H1 (cell line): ENCODE data around the gene CCR1.
"Not testable (repeated sequence)": the region's sequence is repeated elsewhere in the genome, so short reads cannot be mapped to it uniquely, and the experiment has no call there.

Experiments used
- ATF2 ChIP-seq: IDR thresholded peaks from 2 replicates; pipeline ENCODE4 v1.6.1; 2012; ENCODE audit warnings: low read length, inconsistent platforms
- CTBP2 ChIP-seq: IDR thresholded peaks from 2 replicates; pipeline ENCODE4 v1.7.0; 2011; ENCODE audit warnings: borderline replicate concordance, mild to moderate bottlenecking, moderate library complexity, mixed read lengths, low read length; ENCODE audit not compliant: insufficient read depth, insufficient read length
- CTCF ChIP-seq, 3 experiments: IDR thresholded peaks; 1 replicate in 2 of 3; 2 replicates in 1 of 3; pipeline versions ENCODE4 v1.5.1 to v1.6.1; 2011; ENCODE audit warnings: low read length in 3 of 3, mild to moderate bottlenecking in 3 of 3, inconsistent platforms in 2 of 3, low read depth in 1 of 3, moderate library complexity in 1 of 3; ENCODE audit not compliant: insufficient read depth in 1 of 3; ENCODE audit errors: control extremely low read depth in 1 of 3
- EGR1 ChIP-seq: IDR thresholded peaks from 2 replicates; pipeline ENCODE4 v1.6.1; 2011; ENCODE audit warnings: low read depth, low read length, borderline replicate concordance
- GABPA ChIP-seq: IDR thresholded peaks from 2 replicates; pipeline ENCODE4 v1.6.1; 2011; ENCODE audit warnings: mild to moderate bottlenecking, low read length, moderate library complexity, borderline replicate concordance; ENCODE audit not compliant: insufficient read depth
- POLR2A ChIP-seq, 2 experiments: IDR thresholded peaks; 1 replicate in 1 of 2; 2 replicates in 1 of 2; pipeline ENCODE4 v1.6.1; 2011; ENCODE audit warnings: low read depth in 2 of 2, low read length in 2 of 2, mild to moderate bottlenecking in 2 of 2; ENCODE audit errors: control extremely low read depth in 1 of 2
- SP1 ChIP-seq: IDR thresholded peaks from 2 replicates; pipeline ENCODE4 v1.6.1; 2011; ENCODE audit warnings: low read depth, low read length
- SUZ12 ChIP-seq: fragments of 200-600 bp; sonication (generic); IDR thresholded peaks from 2 replicates; pipeline ENCODE4 v1.6.1; 2012; ENCODE audit warnings: mild to moderate bottlenecking, inconsistent platforms, low read length, moderate library complexity, mixed read lengths
- ZNF274 ChIP-seq: IDR thresholded peaks from 2 replicates; pipeline ENCODE4 v1.7.0; 2012; ENCODE audit warnings: low read length, borderline replicate concordance; ENCODE audit errors: extremely low read depth

- TF ChIP-seq GABPA; ZNF274; ATF2; CTBP2; CTCF (IDR thresholded peaks at IDR 0.05; ENCODE audit: control extremely low read depth in 1 of 3, insufficient read depth in 1 of 3, low read depth in 1 of 3, low read length in 3 of 3); POLR2A (IDR thresholded peaks at IDR 0.05; ENCODE audit: control extremely low read depth in 1 of 2, low read depth in 2 of 2, low read length in 2 of 2); EGR1; SP1; SUZ12: not testable (repeated sequence)
Observed at GRCh38 chr3:46157685-46158084, 50.4 kb downstream of the CCR1 start.
